IPS DF 4.7 (cell line): ENCODE data around the gene ARHGAP6.
"Not testable (repeated sequence)": the region's sequence is repeated elsewhere in the genome, so short reads cannot be mapped to it uniquely, and the experiment has no call there.

Source experiments
- DNase-seq: peaks from one replicate; pipeline ENCODE4 v3.0.0-alpha.2; 2013; ENCODE audit warnings: low spot score; ENCODE audit errors: extremely low read depth

Gene ARHGAP6

DNA sequence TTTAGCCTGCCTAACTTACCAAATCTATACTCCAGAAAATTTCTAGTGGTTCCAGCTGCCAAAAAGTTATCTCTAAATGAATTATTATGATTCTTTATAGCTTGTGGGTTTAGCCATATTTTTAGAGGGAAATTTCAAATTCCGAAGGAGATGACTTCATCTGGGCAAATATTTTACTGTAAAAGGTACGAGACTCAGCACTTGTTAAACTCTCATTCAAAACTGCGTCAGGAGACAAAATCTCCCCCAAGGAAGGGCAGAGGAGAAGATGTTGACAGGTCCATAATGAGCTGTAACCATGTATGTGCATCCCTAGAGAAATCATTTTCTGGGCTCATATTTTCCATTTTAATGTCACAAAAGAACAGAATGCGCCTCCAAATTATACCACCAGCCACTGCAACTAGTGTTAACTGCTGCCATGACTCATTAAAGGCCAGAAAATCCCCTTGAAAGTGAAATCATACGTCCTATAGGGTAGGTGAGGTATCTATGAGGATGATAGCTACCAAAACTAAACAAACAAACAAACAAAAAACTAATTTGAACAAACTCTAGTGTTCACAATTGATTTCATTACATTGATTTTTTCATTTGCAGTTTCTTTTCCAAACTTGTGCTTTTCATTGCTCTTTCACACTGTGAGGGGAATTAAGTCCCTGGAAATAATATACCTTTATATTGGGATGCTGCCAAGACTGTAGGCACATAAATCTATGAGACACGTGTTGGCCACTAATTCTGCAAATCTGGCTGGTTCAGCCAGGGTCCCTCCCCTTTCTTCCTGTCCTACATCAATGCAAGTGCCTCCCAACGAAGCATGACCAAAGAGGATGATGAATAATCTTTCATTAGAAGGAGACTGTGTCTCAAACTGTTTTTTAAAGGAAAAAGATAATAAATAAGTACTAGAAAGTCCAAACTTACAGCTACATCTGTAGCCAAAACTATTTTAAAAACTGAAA is 85.8 kb downstream of the ARHGAP6 start:
- DNase-seq, result no peak

DNA sequence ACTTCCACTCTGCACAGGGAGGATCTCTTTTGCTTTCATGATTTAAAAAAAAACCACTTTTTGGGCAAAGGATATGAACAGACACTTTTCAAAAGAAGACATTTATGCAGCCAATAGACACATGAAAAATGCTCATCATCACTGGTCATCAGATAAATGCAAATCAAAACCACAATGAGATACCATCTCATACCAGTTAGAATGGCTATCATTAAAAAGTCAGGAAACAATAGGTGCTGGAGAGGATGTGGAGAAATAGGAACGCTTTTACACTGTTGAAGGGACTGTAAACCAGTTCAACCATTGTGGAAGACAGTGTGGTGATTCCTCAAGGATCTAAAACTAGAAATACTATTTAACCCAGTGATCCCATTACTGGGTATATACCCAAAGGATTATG is 87.4 kb downstream of the ARHGAP6 start:
- not testable (repeated sequence) for DNase-seq

DNA sequence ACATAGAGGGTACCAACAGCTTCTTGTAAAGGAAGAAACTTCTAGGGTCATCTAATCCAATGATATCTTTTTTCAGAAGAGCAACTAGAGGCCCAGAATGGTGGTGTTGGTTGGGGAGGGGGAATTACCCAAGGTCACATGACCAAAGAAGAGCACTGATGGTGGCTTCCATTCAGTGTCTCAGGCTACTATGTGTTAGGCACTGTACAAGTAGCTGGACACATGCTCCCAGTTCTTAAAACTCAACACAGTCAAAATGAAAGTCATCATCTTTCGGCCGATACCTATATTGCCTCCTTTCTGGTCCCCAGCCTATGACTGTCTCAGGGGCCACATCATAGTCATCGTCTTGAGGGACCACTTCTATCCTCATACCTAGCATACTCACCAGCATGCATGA is 88.1 kb downstream of the ARHGAP6 start:
- no peak for DNase-seq

DNA sequence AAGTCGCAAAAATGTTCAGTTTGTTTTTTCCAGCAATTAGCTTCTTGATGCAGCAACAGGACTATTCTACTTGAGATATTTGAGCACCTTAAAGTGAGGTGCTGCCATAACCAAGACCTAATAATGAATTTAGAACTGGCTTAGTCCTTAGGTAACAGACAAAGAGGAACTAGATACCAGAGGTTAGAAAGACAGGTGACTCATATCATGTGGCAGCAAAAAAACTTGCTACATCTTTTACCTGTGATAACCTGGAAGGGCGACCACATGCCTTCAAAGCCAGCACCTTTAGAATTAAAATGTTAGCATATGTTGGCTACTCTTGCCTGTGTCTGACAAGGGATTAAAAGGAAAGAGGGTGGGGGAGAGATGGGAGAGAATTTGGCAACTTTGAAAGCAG is 90.4 kb downstream of the ARHGAP6 start:
- DNase-seq, result no peak

DNA sequence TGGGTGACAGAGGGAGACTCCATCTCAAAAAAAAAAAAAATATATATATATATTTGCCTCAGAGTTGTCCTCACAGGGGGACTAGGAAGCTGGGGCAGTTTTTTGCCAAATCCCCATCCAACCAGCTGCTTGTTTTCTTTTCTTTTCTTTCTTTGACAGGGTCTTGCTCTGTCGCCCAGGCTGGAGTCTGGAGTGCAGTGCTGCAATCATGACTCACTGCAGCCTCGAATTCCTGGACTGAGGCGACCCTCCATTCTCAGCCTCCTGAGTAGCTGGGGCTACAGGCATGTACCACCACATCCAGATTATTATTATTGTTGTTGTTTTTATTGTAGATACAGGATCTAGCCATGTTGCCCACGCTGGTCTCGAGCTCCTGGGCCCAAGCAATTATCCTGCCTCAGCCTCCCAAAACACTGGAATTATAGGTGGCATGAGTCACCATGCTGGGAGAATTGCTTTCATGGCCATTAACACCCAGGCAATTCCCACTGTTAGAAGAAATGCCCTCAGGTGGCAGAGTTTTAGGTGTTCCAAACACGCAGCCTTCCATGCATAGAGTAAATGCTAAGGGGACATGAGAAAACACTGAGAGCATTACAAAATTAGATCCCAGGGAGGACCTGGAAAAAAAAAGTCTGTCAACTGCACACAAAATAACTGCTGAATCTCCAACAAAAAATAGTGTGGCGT is 98.0 kb downstream of the ARHGAP6 start:
- DNase-seq, result no peak

DNA sequence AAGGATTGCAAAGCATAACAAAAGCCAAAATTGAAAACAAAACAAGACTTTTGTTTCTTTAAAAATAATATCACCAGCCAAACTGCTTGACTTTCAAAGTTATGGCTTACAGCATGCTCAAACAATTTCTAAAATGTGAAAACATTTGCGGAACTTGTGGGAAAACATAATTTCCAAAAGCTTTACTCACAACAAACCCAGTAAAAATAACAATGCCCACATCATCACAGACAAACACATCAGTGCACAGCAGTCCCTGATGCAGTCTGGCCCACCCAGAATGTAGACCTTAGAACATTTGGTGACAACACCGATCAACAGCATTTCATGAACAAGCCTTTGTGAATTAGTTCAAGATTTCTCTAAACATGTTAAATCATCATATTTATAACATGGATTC is 98.9 kb downstream of the ARHGAP6 start:
- DNase-seq, result no peak

DNA sequence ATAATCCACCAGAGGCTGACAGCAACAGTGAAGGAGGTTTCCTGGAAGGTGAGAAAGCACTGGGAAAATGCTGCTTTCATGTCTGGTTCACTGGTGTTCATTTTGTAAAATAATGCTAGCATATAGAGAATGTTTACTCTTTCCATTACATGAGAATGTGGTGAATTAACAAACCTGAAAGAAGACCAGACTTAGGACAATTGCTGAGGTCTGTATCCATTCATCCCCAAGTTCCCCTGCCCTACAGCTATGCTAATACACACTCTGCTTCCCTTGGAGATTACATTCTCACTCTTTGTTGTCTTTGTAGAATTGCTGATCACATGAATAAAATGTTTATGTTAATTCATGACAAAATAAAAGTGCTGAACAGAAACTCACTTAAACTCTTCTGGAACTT is 99.5 kb downstream of the ARHGAP6 start:
- DNase-seq, result no peak

DNA sequence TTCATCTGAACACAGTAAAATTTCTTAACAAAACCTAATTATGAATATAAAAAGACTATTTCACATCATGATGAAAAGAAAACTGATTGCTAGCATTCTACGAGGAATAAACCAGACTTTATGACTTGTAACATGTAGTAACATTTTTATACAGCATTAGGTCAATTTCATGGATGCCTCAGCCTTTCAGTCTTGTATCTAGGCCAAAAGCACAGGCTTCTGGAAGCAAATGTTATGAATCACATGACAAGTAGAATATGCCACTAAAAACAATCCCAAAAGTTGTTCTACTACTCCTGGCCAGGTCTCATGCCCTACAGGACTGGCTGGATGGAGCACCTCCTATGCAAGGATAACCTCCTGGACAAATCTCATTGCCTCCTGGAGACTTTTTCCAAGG is 101.2 kb downstream of the ARHGAP6 start:
- no peak for DNase-seq

DNA sequence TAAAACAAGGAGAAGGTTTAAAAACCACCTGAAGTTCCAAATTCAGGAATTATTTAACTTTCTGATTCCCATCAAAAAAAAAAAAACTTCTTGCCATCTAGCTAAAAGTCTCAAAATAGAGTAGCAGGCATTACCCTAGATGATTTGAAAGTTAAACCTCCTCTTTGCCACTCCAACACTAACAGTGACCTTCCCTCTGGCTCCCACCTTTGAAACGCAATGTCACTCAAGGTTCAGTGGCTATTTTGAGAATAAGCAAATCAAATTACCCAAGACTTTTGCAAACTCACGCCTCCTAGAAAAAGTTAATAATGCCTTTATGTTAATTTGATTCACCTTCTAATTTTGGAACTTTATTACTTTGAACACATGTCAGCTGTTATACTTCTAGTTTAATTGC is 103.2 kb downstream of the ARHGAP6 start:
- no peak for DNase-seq

DNA sequence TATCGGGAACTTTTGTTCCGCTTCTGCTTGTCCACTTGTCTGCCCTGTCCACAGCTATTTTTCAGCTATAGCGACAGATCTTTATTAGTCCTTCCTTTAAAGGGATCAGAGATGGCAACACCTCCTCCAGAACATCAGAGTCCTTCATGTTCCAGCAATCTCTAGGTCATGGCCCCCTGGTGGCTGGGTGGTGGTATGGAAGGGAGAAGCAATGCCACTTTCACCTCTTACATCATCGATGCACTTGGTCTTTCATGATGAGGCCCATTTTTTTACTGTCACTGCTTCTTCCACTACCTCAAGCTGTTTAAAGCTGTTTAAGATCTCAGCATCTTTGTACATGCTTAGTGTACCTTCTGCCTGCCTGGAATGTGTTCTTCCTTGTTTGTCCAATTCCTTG is 106.7 kb downstream of the ARHGAP6 start:
- no peak for DNase-seq

DNA sequence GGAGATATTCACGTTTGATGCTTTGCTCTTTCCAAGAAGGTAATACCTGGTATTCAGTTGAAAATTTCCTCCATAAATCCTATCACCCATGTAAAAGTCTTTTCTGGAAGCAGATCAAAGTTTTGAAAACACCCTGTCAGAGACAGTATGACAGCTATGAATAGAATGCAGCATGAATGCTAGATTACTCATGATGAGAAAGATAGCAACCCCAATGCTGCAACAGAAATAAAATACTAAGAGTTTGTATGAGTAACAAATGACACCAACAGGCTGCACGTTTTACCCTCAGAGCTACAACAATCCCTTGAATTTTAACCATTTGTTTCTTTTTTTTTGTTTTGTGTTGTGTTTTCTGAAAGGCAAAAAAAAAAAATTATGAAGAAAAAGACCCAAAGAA is 108.6 kb downstream of the ARHGAP6 start:
- no peak for DNase-seq

DNA sequence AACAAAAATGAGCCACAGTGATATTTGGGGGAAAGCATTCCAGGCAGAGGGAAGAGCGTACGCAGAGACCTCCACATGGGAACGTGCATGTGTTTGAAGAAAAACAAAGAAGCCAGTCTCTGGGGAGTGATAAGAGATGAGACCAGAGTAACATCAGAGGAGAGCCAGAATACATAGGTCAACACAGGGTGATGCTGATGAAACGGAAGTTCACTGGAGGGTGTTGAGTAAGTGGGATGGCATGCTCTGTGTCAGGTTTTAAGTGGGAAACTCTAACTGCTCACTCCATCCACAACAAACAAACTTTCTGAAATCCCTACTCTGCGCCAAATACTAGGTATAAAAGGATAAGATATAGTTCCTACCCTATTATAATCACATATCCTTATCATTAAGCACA is 110.0 kb downstream of the ARHGAP6 start:
- no peak for DNase-seq

DNA sequence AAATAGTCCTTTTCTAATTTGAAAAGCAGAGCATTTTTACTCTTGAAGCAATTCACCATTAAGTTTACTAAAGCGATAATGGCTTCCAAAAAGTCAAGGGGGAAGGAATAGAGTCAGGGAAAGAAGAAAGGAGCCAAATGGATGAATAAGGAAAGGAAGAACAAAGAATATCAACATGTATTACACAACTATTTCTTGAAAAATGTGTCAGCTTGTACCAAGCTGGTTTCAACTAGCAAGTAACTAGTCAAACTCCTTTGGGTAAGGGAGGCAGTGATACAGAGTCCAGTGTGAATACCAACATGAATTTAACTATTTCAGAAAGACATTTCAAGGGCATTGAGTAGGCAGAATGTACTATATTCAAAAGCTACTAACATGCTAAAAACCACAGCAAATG is 112.1 kb downstream of the ARHGAP6 start:
- no peak for DNase-seq

DNA sequence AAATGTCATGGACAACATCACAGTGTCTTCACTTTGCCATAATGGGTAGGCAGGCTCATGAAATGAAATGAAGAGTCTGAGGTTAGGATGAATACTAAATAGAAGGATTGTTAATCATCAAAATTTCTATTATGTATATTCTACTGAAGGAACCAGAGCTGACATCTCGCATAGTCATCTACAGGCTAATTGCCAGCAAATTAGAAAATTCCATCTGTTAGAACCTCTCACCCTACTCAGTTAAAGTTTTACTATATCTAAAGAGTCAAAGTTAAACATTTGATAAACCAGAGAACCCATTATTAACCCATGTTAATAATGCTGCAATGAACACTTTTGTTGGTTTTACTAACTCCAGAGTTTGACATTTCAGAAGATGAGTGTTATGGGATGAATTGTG is 114.6 kb downstream of the ARHGAP6 start:
- no peak for DNase-seq

DNA sequence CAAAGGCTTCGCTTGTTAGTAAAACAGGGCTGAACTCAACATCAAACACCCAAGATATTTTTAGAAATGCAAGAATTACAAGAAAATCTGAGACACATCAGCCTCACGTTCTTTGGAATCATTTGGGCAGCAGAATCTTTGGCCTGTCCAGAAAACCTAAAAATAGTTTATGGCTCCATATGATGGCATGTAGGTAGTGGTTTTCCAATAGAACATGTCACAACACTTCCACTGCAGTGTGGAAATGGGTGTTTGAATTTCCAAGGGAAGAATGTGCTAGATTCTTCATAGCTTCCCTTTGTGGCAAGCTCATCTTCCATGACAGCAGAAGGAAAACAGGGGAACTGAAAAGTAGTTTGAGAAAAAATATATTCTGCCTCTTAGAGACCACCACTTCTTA is 118.8 kb downstream of the ARHGAP6 start:
- DNase-seq, result no peak

DNA sequence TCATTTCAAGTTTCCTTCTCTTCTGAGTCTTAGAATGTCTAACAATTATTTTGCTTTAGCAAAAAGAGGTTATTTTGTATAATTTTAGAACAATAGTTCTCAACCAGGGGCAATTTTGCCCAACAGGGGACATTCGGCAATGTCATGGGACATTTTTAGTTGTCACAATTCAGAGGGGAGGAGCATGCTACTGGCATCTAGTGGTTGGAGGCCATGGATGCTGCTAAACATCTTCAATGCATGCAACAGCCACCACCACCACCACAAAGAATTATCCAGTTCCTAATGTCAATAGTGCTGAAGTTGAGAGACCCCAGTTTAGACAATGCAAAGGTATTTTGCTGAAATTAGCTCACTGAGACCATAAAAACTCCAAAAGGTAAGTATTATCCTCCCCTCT is 122.5 kb downstream of the ARHGAP6 start:
- no peak for DNase-seq

DNA sequence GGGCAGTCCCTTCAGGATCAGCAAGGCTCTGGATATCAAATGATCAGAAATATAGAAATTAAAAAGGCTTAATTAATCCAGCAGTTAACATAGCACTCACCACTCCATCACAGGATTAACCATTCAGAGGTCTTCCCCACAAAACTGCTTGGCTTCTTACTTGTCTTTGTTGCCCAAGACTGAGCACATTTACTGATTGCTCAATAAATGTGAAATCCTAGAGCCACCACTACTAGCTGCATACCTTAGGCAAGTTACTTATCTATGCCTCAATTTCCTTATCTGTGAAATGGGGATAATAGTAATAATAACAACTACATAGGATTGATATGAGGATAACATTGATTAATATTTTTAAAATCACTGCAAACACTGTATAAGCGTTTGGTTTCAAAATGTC is 124.2 kb downstream of the ARHGAP6 start:
- DNase-seq, result no peak

DNA sequence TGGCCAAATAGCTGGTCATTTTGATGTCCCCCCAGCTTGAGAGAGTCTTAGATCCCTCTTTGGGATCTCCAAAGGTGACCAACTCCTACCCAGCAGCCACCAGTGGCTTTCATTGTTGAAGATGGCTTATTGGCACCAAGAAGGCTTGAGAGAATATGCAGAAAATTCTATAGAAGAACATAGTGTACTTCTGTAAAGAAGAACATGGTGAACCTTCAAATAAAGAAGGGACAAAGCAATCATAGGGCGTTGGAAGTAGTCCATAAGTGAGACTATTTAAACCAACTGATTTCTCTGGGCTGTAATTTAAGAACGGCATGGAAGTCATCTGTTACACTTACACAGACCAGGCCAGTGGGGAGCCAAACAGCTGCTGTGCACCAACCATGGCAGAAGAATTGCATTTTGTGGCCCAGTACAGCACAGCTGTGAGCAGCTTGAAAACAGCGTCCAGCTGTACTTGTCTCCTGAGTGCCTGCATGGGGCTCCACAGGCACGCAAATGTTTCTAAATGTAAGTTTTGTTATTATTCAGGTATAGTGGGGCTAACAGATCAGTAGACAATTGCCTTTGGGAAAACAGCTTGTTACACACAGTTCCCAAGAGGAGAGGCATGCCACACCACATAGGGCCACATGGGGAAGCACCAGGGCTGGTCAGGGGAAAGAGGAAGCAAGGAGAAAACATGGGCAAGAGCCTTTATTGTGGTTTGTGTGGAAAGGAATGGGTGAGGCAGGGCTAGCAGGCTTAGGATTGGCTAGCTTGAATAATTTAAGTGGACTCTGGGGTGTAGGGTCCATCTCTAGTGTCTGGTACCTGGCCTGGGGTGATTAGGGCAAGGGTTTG is 125.0 kb downstream of the ARHGAP6 start:
- no peak for DNase-seq

DNA sequence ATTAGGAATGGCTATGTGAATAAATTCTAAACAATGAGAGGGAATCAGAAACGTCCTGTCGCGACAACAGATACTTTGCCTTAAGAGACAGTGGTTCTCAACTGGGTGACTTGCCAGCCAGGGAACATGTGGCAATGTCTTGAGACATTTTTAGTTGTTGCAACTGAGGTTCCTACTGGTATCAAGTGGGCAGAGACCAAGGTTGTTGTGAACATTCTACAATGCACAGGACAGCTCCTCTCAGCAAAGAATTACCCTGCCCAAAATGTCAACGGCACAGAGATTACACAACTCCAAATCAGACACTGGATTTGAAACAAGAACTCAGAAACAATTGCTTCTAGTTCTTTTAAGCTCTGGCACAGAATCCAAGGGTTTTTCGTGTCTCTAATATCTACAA is 128.6 kb downstream of the ARHGAP6 start:
- DNase-seq, result no peak

DNA sequence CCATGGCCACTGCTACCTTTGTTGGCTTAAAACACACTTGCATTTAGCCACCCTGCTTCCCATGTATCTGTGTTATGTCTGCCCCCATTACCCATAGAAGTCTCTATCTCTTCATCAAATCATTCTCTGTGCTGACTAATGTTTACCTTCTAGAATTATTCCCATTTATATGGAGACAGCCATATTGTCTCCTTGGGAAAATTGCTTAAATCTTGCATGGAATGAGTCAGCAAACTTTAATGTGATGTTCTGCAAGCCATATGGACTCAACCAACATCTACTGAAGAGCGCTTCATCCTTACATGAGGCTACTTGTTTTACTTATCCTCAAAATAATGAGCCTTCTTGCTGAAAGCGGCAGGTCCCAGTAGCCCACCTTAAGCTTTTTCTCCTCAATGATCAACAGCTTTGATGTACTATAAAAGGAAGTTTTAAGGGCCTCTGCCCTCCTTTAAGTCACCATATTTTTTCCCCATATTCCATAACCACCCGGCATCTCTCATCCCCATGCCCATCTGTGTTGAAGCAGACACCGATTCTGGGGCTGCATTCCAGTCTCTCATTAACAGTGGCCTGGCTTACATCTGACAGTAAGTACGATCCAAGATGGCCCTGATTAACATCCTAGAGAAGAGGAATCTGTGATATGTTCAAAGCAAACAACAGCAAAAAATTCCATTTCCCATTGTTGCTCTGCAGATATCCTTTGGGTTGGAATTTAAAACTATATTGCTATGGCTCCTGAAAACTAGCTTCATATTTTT is 130.4 kb downstream of the ARHGAP6 start:
- no peak for DNase-seq

DNA sequence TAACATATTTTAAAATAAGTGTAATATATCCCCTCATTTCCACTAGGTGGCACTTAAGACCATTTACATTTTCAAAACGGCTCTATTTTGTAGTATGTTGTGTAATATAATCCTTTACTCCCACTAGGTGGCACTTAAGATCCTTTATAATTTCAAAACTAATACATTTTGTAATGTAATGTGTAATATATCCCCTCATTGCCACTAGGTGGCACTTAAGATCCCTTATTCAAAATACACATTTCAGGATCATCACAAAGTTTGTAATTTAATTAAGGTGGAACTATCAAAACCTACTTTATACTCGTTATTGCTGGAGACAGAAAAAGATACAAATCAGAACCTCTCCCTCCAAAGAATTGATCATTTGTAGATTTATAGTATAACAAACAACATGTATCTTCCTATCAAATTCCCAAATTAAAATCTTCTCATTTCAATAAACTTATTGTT is 132.5 kb downstream of the ARHGAP6 start:
- DNase-seq, result no peak
